Hepatocyte (in vitro differentiated cells): ENCODE measurements around the gene ARPP21. TPM values are rescaled to one million over a fixed set of nuclear protein-coding genes. Genes with fewer than 3 reads are reported as not detected.
A peak's percentile ranks its signal among the peaks of the same experiment; 100 is the strongest.

Source experiments
- DNase-seq: peaks from one replicate; pipeline ENCODE4 v3.0.0-alpha.2; 2016; ENCODE audit warnings: low spot score
- H2AFZ ChIP-seq: fragments of 200-600 bp; sonication (generic); 2 replicates; pipeline ENCODE4 v1.6.0; 2016; ENCODE audit warnings: antibody characterized with exemption, mild to moderate bottlenecking
- H3K27ac ChIP-seq: fragments of 200-600 bp; sonication (generic); 2 replicates; pipeline ENCODE4 v1.5.1; 2016; ENCODE audit warnings: mild to moderate bottlenecking
- H3K27me3 ChIP-seq: fragments of 200-600 bp; sonication (generic); 2 replicates; pipeline ENCODE4 v1.6.1; 2016
- H3K36me3 ChIP-seq: fragments of 200-600 bp; sonication (generic); replicated peaks from 2 replicates; pipeline ENCODE4 v1.5.1; 2016; ENCODE audit warnings: low read depth; ENCODE audit not compliant: insufficient read depth
- H3K4me1 ChIP-seq: fragments of 200-600 bp; sonication (generic); 2 replicates; pipeline ENCODE4 v1.5.1; 2016; ENCODE audit warnings: mild to moderate bottlenecking, moderate library complexity; ENCODE audit not compliant: insufficient read depth
- H3K4me2 ChIP-seq: fragments of 200-600 bp; sonication (generic); 2 replicates; pipeline ENCODE4 v1.6.0; 2016
- H3K4me3 ChIP-seq: fragments of 200-600 bp; sonication (generic); 2 replicates; pipeline ENCODE4 v1.5.1; 2016; ENCODE audit warnings: mild to moderate bottlenecking
- H3K79me2 ChIP-seq: fragments of 200-600 bp; sonication (generic); 2 replicates; pipeline ENCODE4 v1.6.0; 2017; ENCODE audit warnings: mild to moderate bottlenecking
- H3K9me2 ChIP-seq: fragments of 200-600 bp; sonication (generic); replicated peaks from 2 replicates; pipeline ENCODE4 v1.6.0; 2017; ENCODE audit warnings: mild to moderate bottlenecking; ENCODE audit not compliant: insufficient read depth
- H3K9me3 ChIP-seq: fragments of 200-600 bp; sonication (generic); 2 replicates; pipeline ENCODE4 v1.5.1; 2016; ENCODE audit warnings: low read depth, mild to moderate bottlenecking
- H4K20me1 ChIP-seq: fragments of 200-600 bp; sonication (generic); 2 replicates; pipeline ENCODE4 v1.6.0; 2016; ENCODE audit warnings: mild to moderate bottlenecking; ENCODE audit not compliant: insufficient read depth, poor library complexity, severe bottlenecking
- CTCF ChIP-seq: fragments of 200-600 bp; sonication (generic); IDR thresholded peaks from 2 replicates; pipeline ENCODE4 v1.5.1; 2016; ENCODE audit warnings: antibody characterized with exemption, mild to moderate bottlenecking; ENCODE audit not compliant: poor library complexity
- EZH2 ChIP-seq: fragments of 200-600 bp; sonication (generic); IDR thresholded peaks from 2 replicates; pipeline ENCODE4 v1.6.1; 2016; ENCODE audit warnings: antibody characterized with exemption, mild to moderate bottlenecking, borderline replicate concordance
- EZH2phosphoT487 ChIP-seq: fragments of 200-600 bp; sonication (generic); IDR thresholded peaks from one replicate; pipeline ENCODE4 v1.6.1; 2018; ENCODE audit warnings: antibody characterized with exemption, mild to moderate bottlenecking, low read depth, moderate library complexity; ENCODE audit not compliant: unreplicated experiment, severe bottlenecking
- WGBS: methylation state at CpG from one replicate; pipeline ENCODE4 v1.1.6; 2016; ENCODE audit warnings: low lambda C conversion rate; ENCODE audit errors: missing lambda C conversion rate; 5-methylcytosine and 5-hydroxymethylcytosine counted together
- microRNA-seq: library from miRNA; unstranded; fragments of <30 nt; microRNA quantifications from one replicate; pipeline ENCODE4, GENCODE V29; 2017
- polyA plus RNA-seq: library from polyadenylated mRNA; unstranded; fragments of >200 nt; fragmentation: Nextera tagmentation; extraction: Ambion mirVana; gene quantifications from 2 replicates; pipeline ENCODE4 v1.2.1, GENCODE V29; 2016
- small RNA-seq: library from RNA; depleted of rRNA; stranded (forward); fragments of <200 nt; gene quantifications from one replicate; pipeline ENCODE3, GENCODE V24; 2014
- total RNA-seq: library from RNA; depleted of rRNA; stranded (reverse); fragments of >200 nt; gene quantifications from 2 replicates; pipeline ENCODE4 v1.2.3, GENCODE V29; 2014

Gene ARPP21
- total and polyA plus RNA-seq, 2 experiments from 2014 or later: 0.19 TPM; not detected in 1

GRCh38 chr3:35817216-35817615, 177.9 kb downstream of the ARPP21 start:
- no peaks in the 10 kb centered on the region for H3K4me1 ChIP-seq
- H3K27ac ChIP-seq: no peak overlapping the region
- WGBS: 80% methylated on average over 4 of the region's 4 CpGs
- no peaks in the 10 kb centered on the region for H3K27me3 ChIP-seq
- H3K9me2 ChIP-seq: no peaks in the 10 kb centered on the region
- no peak overlapping the region for H3K4me2 ChIP-seq
- no peaks in the 10 kb centered on the region for H3K36me3 ChIP-seq
- H2AFZ ChIP-seq: no peak overlapping the region
- no peak for DNase-seq
- no peaks in the 10 kb centered on the region for H4K20me1 ChIP-seq
- H3K9me3 ChIP-seq: no peaks in the 10 kb centered on the region
- no peaks in the 10 kb centered on the region for H3K79me2 ChIP-seq
- TF ChIP-seq CTCF (no peak), EZH2 (no peak), EZH2phosphoT487 (no peak)
- H3K4me3 ChIP-seq: no peak overlapping the region

- Histone ChIP-seq H4K20me1 (no peaks in the 10 kb centered on the region), H3K4me1 (peaks cover 12% of the 10 kb centered on the region), H3K9me2 (peaks cover under 1% of the 10 kb centered on the region), H2AFZ (no peak overlapping the region), H3K36me3 (no peaks in the 10 kb centered on the region), H3K27me3 (no peaks in the 10 kb centered on the region), H3K4me2 (peak overlapping the region; percentile 1), H3K4me3 (no peak overlapping the region), H3K9me3 (no peaks in the 10 kb centered on the region), H3K27ac (peak overlapping the region; percentile 44), H3K79me2 (no peaks in the 10 kb centered on the region)
- peak; percentile 35 for DNase-seq
- 51% methylated on average over 5 of the region's 5 CpGs for WGBS
- no peak for TF ChIP-seq CTCF
- no peak for TF ChIP-seq EZH2
- TF ChIP-seq EZH2phosphoT487: no peak
These were observed 192.8 kb downstream of the ARPP21 start for GRCh38 chr3:35832140-35832571.

Small RNA genes lying within 50 kb of the gene (microRNA-seq; reads per million reads assigned to microRNA genes)
- 17.0 reads per million, percentile 36 among the genes with 10 or more reads in this experiment for gene MIR128-2

Small RNA genes lying within 50 kb of the gene (small RNA-seq; reads per million reads assigned to genes)
- 0.96 reads per million, percentile 69 among the genes with 10 or more reads in this experiment for gene MIR128-2
